Measurements from ENCODE around the gene PKN3. TPM values are rescaled to one million over a fixed set of nuclear protein-coding genes. Genes with fewer than 3 reads are reported as not detected.

The PKN3 gene
- total RNA-seq, 1 experiment from 2014 or later: 7.4 TPM

DNA sequence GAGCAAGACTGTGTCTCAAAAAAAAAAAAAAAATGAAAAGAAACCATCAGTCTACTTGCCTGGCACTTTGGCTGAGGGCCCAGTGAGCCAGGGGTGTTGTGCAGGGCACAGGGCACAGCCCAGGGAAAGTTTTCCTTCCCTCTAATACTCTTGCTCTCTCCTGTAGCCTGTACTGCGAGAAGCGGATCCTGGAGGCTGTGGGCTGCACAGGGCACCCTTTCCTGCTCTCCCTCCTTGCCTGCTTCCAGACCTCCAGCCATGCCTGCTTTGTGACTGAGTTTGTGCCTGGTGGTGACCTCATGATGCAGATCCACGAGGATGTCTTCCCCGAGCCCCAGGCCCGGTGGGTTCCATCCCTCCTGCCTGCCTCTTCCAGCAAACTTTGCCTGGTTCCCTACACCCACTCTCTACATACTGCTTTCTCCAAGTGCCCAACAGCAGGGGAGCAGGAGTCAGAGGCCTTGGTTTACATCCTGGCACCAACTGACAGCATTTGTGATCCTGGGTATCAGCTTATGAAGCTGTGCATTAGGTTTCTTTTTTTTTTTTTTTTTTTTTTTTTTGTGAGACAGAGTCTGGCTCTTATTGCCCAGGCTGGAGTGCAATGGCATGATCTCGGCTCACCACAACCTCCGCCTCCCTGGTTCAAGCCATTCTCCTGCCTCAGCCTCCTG, 14.4 kb downstream of the PKN3 start:
- no peak for DNase-seq (ENCODE audit: low read depth)

DNA sequence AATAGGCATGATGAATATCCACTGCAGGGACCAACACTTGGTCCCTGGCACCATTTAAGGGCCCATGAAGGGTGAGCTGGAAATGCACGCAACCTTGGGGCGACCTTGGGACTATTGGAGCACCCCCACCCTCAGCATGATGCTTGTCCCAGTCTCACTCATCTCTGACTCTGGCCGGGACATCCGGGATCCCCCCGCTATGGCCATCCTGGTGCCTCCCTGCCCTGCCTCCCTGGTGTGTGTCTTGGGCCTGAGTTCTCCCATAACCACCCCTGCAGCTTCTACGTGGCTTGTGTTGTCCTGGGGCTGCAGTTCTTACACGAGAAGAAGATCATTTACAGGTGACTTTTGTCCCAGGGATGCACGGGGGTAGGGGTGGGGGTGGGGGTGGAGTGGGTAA, 15.7 kb downstream of the PKN3 start:
- no peak for DNase-seq (ENCODE audit: low read depth)

DNA sequence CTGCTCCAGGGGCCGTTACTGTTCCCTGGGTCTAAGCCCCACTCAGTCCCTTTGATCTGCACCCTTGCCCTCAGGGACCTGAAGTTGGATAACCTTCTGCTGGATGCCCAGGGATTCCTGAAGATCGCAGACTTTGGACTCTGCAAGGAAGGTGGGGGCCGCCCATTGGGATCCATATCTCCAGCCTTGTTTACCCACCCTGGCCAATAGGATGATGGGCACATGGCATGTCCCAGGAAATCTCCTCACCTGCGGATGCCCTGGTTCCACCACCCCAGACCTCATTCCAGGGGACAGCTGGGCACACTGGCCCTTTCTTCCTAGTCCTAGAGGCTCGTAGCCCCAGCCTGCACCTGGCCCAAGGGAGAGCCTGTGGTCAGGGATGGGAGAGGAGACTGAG, 16.2 kb downstream of the PKN3 start:
- no peak for DNase-seq (ENCODE audit: low read depth)

DNA sequence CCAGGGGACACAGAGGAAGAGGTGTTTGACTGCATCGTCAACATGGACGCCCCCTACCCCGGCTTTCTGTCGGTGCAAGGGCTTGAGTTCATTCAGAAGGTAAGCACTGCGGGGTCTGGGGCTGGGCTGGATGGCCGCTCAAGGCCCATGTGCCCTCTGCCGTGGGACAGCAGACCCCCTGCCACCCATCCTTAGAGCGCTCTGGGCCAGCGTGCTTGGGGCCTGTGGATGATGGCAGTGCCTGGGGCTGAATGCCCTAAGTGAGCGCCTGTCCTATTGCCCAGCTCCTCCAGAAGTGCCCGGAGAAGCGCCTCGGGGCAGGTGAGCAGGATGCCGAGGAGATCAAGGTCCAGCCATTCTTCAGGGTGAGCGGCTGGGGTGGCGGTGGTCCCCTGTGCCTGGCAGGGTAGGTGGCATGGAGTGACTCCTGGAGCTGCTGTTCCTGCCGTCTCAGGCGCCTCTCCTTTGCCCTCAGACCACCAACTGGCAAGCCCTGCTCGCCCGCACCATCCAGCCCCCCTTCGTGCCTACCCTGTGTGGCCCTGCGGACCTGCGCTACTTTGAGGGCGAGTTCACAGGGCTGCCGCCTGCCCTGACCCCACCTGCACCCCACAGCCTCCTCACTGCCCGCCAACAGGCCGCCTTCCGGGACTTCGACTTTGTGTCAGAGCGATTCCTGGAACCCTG, 17.8 kb downstream of the PKN3 start:
- no peak for DNase-seq (ENCODE audit: low read depth)

DNA sequence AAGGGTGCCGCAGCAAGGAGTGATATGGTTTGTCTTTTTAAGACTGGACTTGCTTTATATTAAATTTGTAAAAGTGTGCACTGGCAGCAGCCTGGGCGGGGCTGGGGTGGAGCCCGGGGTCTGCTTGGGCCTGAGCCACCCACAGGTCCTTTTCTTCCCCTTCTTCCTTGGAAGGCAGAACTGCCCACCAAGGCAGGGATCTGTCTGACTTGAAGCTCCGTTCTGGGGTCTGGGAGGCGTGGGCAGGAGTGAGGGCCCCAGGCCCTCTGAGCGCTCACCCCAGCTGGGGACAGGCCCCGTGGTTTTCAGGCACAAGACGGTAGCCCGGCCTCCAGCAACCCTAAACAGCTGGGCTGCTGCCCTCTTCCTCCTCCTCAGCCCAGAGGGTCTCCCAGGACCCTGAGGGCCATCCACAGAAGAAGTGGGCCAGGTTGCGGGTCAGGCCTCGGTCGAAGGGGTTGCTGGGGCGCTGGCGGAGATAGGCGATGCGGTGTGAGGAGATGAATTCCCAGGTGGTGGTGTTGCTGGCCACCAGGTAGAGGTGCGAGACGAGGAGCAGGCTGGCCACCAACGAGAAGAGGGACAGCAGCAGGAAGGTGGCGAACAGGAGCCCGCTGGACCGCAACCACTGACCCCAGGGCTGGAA, 18.7 kb downstream of the PKN3 start:
- DNase-seq (ENCODE audit: low read depth): no peak

DNA sequence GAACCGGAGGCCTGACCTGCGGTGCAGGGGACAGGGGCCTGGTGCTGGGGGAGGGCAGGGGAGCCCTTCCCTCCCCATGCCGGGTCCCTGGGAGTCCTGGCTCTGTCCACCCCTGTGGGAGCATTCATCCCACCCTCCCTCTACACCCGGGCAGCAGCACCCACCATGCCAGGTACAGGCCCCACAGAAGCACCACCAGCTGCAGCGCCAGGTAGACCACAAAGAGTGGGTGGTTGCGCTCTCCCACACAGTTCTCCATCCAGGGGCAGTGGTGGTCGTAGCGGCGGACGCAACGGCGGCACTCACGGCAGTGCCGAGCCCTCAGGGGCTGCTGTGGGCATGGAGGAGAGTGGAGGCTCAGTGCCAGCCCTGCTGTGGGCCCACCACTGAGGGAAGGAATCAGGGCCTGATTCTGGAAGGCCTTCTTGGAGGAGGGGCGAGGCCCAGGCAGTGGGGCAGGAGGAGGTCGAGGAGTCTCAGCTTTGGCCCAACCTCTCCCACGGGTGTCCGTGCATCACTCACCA, 19.2 kb downstream of the PKN3 start:
- no peak for DNase-seq (ENCODE audit: low read depth)

DNA sequence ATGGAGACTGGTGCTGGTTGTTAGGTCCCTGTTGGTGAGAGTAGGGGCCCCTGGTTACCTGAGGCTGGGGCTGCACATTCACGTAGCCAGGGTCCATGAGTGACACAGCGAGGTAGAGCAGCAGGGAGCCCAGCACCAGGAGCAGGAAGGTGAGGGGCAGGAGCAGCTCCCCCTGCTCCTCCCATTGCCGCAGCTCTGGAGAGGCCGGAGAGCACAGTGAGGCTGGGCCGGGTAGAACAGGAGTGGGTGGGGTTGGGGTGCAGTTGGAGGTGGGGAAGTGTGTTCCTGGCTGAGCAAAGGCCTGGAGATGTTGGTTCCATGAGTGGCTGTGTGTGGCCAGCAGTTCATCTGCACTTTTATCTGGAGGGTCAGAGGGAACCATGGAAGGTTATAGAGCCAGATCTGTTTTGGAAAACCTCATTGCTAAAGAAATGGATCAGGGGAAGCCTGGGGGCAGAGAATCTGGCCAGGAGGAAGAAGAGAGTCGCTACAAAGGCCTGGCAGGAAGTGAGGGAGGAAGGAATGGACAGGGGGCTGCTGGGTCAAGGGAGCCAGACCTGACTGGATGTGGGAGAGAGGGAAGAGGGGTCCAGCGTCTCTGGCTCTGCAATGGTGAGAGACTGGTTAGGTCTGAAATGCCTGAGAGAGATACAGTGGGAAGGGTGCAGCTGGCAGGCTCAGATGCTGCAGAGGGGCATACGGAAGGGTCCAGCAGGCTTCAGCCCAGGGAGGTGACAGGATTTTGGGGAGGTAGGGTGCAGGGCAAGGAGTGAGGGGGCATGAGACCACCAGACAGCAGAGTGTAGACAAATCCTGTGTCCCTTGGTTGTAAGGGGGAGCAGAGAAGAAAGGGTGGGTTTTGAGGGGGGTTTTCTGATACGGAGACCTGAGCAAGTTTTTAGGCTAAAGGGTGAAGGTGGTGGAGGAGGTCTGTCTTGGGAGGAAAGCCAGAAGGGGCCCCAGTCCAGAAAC, 20.4 kb downstream of the PKN3 start:
- DNase-seq (ENCODE audit: low read depth): no peak

DNA sequence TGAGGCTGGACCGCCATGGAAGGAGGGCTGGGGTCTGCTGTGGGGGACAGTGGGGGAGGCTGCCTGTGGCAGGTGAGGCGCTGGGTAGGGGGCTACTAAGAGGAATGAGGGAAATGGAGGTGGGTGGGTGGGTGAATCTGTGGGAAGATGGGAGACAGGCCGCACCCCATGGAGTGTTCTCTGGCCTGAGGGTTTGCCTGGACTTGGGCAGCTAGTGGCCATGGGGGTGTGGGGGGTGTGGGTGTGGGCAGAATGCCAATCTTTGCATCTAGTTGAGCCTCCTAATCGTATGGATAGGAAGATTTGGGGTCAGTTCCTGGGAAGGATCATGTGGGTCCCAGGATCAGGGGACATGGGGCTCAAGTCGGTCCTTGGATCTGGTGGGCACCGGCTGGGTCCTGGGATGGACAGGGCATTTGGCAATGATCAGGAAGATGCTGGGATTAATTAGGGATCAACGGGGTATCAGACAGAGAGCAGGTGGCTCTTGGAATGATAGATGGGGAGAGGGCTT, 21.1 kb downstream of the PKN3 start:
- no peak for DNase-seq (ENCODE audit: low read depth)

DNA sequence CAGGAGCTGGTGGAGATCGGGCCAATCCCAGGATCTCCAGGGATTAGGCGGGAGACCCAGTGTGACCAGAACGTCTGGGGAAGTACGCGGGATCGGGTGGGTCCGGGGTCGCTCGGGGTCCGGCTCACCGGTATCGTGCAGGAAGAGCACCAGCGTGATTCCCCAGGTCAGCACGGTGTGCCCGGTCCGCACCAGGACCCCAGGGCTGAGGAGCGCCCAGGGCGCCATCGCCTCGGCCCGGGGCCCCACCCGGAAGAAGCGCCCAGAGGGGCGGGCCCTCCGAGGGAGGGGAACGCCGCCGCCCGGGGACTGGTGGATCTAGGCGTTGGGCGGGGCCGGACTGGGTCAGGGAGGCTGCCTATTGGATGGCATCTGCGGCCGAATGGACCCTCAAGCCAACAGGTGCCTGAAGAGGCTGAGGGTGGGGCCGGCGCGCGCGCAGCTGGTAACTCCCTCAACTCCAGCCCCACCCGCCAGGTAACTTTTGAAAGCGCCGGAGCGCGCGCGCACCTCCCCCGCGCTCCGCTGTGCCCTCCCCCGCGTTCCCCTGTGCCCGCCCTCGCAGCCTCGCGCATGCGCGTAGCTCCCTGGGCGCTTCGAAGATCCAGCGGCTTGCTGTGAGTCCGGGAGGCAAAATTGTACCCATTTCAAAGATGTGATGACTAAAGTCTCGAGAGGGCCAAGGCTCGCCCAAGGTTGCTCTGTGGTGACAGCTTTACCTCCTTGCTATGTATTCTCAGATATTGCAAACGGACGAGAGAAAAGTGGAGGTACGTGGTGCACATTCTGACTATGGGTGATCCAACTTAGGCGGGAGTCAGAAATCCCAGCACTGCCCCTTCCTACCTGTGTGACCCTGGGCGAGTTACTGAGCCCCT, 21.8 kb downstream of the PKN3 start, which contains the start of gene ZDHHC12:
ZDHHC12 (minus strand) TSS at position 262 of the 878 bp plus-strand sequence; CDS start at position 228, 34 bp downstream.
- peak; percentile 99 for DNase-seq (ENCODE audit: low read depth)

DNA sequence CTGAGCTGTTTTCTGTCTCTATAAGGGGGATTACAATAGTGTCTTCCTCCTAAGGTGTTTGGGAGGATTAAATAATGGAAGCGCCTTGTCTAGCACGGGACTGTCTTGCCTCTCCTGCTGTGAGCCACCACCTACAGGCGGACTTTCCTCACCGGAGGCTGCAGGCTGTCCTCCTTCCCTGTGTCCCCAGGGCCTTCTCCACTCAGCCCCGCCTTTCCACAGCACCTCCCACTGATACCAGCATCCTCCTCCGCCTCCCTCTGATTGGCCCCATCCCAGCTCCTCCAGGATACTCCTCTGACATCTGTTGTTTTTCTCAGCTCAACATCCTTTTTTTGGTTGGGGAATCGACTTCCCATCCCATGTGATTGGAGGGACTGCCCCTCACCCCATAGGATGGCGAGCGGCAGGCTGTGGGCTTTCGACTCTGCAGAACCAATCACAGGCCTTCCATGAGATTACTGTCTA, 22.5 kb downstream of the PKN3 start:
- DNase-seq (ENCODE audit: low read depth): peak; percentile 85

DNA sequence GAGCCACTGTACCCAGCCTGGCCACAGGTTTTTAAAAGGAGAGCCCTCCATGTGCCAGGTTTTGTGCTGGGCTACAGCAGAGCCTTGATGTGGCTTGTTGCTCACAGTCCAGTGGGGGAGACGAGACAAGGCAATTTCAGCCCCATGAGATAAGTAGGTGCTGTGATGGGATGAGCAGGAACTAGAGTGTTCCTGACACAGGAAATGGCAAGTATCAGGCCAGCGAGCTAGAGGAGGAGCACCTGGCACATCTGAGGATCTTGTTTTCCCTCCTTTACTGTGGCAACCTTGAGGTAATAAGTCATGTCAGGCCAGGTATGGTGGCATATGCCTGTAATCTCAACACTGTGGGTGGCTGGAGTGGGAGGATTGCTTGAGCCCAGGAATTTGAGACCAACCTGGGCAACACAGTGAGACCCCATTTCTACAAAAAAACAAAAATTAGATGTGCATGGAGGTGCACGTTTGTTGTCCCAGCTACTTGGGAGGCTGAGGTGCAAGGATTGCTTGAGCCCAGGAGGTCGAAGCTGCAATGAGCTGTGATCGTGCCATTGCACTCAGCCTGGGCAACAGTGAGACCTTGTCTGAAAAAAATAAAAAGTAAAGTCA, 25.4 kb downstream of the PKN3 start:
- no peak for DNase-seq (ENCODE audit: low read depth)

DNA sequence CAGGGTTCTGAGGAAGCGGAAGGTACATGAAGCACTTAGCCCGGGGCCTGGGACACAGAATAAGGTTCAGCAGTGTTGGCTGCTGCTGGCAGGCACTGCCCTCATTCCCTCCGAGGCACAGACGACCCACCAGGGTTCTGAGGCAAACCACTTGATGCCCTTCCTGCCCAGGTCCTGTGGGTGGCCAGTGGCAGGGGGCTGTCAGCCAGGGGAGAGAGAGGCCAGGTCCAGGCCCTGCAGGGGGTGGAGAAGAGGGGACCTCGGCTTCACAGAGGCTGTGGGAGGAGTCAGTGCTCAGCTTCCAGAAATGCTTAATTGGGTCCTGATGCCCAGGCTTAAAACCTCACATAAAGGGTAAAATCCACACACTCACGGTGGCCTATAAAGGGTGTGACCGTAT, 26.0 kb downstream of the PKN3 start:
- no peak for DNase-seq (ENCODE audit: low read depth)

DNA sequence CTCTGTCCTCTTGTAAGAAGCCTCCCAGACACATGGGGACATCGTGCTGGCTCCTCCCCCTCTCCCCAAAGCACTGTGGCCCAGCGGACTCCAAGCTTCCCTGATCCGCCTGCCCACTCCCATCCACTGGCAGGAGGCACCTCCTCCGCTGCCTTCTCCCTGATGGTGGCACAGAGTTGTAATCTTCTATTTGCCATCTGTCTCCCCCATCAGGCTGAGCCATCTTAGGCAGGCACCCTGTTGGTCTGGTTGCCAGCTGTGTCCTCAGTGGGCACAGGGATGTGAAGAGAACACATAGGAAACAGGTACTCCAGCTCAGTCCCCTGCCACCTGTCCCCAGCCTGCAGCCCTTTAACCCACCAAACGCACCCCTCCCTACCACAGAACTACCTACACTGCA, 27.0 kb downstream of the PKN3 start:
- no peak for DNase-seq (ENCODE audit: low read depth)

DNA sequence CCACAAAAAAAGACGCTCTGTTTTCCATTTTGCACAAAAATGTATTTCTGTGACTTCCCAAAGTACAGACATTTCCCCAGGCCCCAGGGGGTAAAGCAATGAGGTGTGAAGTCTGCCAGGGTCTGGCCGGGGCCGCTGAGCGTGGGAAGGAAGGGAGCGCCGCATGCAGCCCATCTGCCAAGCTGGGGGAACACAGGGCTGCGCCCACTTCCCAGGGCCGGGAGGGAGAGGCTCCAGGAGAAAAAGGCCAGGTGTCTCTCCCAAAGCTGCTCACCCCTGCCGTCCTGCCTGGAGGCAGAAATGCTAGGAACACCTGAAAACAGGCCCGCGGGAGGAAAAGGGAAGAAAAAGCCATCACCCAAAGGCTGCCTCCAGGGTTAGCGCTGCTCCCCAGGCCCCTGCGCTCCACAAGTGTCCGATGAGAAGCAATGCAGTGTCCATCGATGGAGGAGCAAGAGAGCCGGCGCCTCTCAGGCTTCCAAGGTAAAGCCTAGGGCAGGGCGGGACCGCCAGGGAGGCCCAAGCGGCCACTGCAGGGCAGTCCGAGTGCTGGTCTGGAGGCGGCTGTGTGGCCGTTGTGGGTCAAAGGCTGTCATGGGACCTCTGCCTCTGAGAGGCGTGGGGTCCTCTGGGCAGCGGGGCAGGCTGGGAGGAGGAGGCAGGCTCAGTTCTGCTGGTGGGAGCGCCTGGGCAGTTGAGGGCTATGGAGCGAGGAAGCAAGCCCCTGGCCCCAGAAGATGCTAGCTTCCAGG, 27.6 kb downstream of the PKN3 start:
- DNase-seq (ENCODE audit: low read depth): no peak

DNA sequence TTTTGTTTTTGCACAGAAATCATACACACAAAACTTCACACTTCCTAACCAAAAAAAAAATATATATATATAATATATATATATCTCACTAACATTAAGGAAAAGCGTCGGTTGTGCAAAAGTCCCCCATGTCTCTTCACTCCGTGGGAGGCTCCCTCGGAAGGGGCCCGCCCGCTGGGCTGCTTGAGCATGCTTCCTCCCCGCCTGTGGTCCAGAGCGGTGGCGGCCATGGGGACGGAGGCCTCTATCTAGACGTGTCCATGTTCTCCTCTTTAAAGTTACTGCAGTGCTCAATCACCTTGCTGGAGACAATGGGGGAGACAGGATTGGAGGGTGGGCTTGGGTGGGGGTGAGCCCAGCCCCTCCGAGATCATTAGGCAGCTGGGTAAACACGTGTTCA, 28.8 kb downstream of the PKN3 start:
- DNase-seq (ENCODE audit: low read depth): no peak

DNA sequence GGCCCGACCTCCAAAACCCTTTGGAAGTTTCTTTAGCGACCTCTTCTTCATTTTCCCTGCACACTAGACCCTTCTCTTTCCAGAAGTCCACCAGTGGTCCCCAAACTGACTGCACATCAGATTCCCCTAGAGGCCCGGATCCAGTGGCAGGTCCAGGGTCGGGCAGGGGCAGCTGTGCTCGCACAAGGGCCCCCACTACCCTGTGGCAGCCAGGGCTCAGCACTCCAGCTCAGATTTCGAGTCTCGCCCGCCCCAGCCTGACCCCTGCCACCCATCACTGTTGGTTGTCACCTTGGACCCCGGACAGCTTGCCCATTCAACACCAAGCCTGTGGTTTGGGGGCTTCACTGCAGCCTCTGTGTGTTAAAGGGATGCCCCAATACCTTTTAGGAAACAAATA, 29.4 kb downstream of the PKN3 start:
- DNase-seq (ENCODE audit: low read depth): no peak

DNA sequence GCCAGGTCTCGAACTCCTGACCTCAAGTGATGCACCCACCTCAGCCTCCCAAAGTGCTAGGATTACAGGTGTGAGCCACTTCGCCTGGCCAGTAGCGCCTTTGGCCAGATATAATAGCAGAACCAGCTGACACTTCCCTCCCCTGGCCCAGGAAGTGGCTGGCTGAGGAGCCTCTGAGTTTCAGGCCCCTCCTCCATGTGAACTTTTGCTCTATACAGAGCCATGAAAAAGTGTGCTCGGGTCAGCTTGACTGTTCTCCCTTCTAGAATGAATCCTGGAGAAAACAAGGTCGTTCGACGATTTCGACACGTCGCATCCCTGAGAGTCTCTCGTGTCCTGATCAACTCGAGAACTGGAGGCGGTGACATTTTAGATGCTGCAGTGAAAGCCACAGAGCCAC, 30.3 kb downstream of the PKN3 start:
- DNase-seq (ENCODE audit: low read depth): no peak

DNA sequence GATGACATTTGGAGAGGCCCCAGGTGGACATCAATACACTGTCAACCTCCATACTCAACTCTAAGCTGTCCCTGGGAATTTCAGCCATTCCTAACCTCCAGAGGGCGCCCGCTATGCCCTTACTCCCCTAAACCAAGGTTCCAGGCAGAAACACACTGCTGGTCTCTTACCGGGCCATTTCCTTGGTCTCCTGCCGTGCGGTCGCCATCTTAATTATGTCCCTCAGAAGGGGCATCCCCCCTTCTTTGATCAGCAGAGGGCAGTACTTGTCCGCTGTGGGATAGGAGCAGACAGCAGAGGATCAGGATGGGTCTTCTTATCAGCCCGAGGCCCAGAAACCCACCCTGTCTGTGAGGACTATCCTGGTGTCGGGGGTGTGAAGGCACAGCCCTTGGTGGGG, 31.0 kb downstream of the PKN3 start:
- DNase-seq (ENCODE audit: low read depth): peak; percentile 74

DNA sequence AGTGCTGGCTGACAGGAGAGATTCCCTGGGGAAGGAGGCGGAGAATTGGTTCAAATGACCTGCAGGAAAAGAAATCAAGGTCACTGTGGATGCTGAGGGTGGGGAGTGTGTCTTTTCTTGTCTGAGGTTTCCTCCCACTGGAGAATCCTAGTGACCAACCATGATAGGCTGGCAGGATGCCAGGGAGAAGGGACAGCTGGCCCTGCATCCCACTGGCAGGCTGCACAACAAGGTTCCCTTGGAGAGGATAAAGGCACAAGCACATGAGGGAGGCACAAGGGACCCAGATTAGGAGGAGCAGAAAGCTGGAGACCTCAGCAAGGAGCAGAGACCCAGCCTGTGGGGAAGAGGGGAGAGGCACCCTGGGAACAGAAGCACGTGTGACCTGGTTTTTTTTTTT, 33.1 kb downstream of the PKN3 start:
- DNase-seq (ENCODE audit: low read depth): no peak
